ENCODE measurements around the gene KRT12. TPM values are rescaled to one million over a fixed set of nuclear protein-coding genes. Genes with fewer than 3 reads are reported as not detected.

Gene KRT12
- total and polyA plus RNA-seq, 8 donors: not detected

DNA sequence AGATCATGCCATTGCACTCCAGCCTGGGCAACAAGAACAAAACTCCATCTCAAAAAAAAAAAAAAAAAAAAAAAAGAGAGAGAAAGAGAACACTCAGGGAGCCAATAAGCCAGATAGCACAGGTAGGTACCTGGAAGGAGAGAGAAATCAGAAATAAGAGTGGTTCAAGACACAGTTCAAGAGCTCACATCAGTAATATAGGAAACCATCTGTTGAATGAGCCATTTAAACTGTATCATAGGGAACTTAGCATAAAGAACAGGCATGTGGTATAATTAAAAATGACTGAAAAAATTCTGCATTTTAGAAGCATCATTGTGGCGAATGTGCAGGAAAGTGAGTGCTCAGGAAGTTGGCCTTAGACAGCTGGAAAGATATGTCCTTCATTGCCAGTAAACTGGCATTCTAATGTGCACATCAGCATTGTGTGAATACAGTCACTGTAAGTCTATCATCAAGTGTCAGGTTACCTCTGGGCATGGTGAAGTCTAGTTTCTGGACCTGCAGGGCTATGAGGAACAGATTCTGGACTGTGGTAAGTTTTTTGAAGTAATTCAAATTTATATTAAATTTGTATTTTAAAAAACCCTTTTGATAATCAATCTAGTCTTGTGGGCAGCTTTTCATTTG lies 20.4 kb downstream of the KRT12 start:
- DNase-seq (no peak), ATAC-seq (no peak), FAIRE-seq (no peak)
- no peaks in the 10 kb centered on the region for H3K4me1 ChIP-seq
- intact Hi-C loops (cut with DNase I): no loop called here
- WGBS, 2 donors: 60 to 95% methylated on average over 1 of the region's 1 CpG
- no peak overlapping the region for H3K27ac ChIP-seq
- no peaks in the 10 kb centered on the region for H3K9me3 ChIP-seq
- TF ChIP-seq, protein P1, sequence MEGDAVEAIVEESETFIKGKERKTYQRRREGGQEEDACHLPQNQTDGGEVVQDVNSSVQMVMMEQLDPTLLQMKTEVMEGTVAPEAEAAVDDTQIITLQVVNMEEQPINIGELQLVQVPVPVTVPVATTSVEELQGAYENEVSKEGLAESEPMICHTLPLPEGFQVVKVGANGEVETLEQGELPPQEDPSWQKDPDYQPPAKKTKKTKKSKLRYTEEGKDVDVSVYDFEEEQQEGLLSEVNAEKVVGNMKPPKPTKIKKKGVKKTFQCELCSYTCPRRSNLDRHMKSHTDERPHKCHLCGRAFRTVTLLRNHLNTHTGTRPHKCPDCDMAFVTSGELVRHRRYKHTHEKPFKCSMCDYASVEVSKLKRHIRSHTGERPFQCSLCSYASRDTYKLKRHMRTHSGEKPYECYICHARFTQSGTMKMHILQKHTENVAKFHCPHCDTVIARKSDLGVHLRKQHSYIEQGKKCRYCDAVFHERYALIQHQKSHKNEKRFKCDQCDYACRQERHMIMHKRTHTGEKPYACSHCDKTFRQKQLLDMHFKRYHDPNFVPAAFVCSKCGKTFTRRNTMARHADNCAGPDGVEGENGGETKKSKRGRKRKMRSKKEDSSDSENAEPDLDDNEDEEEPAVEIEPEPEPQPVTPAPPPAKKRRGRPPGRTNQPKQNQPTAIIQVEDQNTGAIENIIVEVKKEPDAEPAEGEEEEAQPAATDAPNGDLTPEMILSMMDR (IDR thresholded peaks at IDR 0.05): no peak
- peaks cover 0 to 10% (median 0%) of the 10 kb centered on the region in 4 donors for H3K27me3 ChIP-seq
- H3K4me3 ChIP-seq: no peak overlapping the region
- no peaks in the 10 kb centered on the region for H3K36me3 ChIP-seq

DNA sequence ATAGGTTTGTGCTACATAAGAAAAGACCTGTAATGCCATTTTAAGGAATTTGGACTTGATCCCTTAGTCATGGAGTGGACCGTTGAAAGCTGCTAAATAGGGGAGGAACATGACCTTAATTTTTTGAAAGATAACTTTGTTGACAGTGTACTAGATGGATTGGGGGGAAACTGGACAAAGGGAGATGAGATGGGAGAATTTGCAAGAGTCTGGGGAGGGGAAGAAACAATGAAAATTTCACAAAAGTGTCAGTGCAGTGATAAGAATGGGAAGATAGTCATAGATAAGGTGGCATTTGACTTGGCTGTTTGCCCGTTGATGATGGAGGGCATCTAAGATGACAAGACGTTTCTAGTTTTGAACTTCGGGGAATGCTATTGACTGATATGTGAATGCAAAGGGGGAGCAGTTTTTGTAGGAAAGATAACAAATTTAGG lies 22.3 kb downstream of the KRT12 start:
- Histone ChIP-seq H3K4me1 (no peaks in the 10 kb centered on the region), H3K27ac (no peak overlapping the region), H3K4me3 (no peak overlapping the region), H3K36me3 (no peaks in the 10 kb centered on the region), H3K9me3 (no peaks in the 10 kb centered on the region), H3K27me3 (peaks cover 0 to 5% (median 0%) of the 10 kb centered on the region in 4 donors)
- FAIRE-seq (no peak), ATAC-seq (no peak), DNase-seq (no peak)
- 35 to 49% methylated on average over 4 of the region's 4 CpGs for WGBS, 2 donors
- intact Hi-C loops (cut with DNase I): no loop called here
- TF ChIP-seq, protein P1 (IDR thresholded peaks at IDR 0.05): no peak

DNA sequence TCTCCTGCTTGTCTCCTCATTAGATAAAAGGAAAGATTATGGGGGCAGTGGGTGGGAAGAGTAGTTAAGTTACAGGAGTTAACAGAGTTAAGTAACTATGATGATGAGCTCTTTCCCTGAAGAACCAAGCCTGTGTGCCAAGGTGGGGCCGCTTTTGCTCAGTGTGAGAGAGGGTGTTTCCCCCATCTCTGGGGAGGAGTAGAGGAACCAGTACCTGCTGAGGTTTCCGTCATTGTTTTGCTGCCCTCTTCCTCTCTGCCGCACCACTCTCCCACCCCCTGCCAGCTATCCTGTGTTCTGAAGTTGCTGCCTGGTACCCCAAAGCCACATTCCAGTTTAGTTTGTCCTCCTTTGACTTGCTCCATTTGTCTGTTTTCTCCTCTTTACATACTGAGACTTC lies 23.8 kb downstream of the KRT12 start:
- TF ChIP-seq, protein P1 (IDR thresholded peaks at IDR 0.05): no peak
- DNase-seq (no peak), FAIRE-seq (no peak), ATAC-seq (no peak)
- Histone ChIP-seq H3K4me3 (no peak overlapping the region), H3K27me3 (no peaks in the 10 kb centered on the region), H3K27ac (no peak overlapping the region), H3K36me3 (no peaks in the 10 kb centered on the region), H3K9me3 (no peaks in the 10 kb centered on the region), H3K4me1 (no peaks in the 10 kb centered on the region)
- 54 to 80% methylated on average over 3 of the region's 3 CpGs for WGBS, 2 donors
- intact Hi-C loops (cut with DNase I): no loop called here

DNA sequence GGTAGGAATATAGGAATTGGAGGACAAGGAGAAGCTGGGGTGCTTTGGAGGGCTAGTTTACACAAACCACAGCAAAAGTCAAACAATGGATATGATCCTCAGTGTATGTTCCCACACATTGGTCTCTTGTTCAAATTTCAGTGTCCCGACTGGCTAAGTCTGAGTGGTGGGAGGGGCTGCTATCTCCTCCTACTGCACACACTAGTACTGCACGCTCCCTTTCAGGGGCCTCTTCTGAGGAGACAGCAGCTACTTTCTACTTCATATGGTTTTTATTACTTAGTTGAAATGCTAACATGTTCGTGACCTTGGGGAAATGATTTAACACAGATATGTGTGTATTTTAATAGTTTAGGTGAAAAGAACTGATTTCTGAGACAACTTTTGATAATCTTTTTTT lies 25.8 kb downstream of the KRT12 start:
- Histone ChIP-seq H3K27ac (no peak overlapping the region), H3K4me1 (no peaks in the 10 kb centered on the region), H3K36me3 (peaks cover 0 to under 1% (median 0%) of the 10 kb centered on the region in 3 donors), H3K27me3 (no peaks in the 10 kb centered on the region), H3K9me3 (no peaks in the 10 kb centered on the region), H3K4me3 (no peak overlapping the region)
- intact Hi-C loops (cut with DNase I): no loop called here
- TF ChIP-seq, protein P1 (IDR thresholded peaks at IDR 0.05): no peak
- DNase-seq: no peak
- 66 to 75% methylated on average over 3 of the region's 3 CpGs for WGBS, 2 donors
- FAIRE-seq: no peak
- no peak for ATAC-seq

DNA sequence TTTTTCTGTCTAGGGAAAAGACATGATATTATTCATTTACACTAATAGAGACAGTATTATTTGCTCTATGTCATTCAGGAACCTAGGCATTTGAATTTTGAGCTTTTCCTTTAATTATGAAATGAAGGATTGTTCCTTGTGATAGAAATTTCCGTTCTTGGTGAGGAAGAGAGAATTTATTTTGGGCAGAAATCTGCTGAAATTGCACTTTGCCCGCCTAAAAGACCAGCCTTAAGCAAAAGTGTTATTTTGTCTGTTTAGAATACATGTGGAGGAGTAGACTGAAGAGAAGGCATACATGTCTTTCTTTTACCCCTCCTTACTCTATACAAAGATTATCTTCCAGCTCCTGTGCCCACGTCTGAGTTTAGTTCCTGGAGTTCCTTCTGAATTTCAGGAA lies 27.8 kb downstream of the KRT12 start:
- Histone ChIP-seq H3K9me3 (no peaks in the 10 kb centered on the region), H3K27me3 (no peaks in the 10 kb centered on the region), H3K4me3 (no peak overlapping the region), H3K36me3 (peaks cover 0 to 7% (median 0%) of the 10 kb centered on the region in 3 donors), H3K27ac (no peak overlapping the region), H3K4me1 (no peaks in the 10 kb centered on the region)
- DNase-seq (no peak), FAIRE-seq (no peak), ATAC-seq (no peak)
- 68 to 77% methylated on average over 3 of the region's 3 CpGs for WGBS, 2 donors
- TF ChIP-seq, protein P1 (IDR thresholded peaks at IDR 0.05): no peak
- intact Hi-C loops (cut with DNase I): no loop called here
